Measurements from ENCODE around the gene SLC22A31.

GRCh38 chr16:89217138-89217387, 16.7 kb upstream of the SLC22A31 start:
- TF ChIP-seq POLR2A (IDR thresholded peaks at IDR 0.05; ENCODE audit: low read depth, low read length) (no peak), TAF1 (IDR thresholded peaks at IDR 0.05; ENCODE audit: borderline replicate concordance, low read depth, low read length) (no peak), POLR2AphosphoS5 (IDR thresholded peaks at IDR 0.05; ENCODE audit: low read depth, low read length) (no peak)

Data from GM12892 (cell line).